Activated gamma-delta T cell treated with anti-CD3 and anti-CD28 coated beads, Interleukin-2, amount 50 U/mL, for 16 hours (primary cell): ENCODE data around the gene SOX8.
"Not testable (repeated sequence)": the region's sequence is repeated elsewhere in the genome, so short reads cannot be mapped to it uniquely, and the experiment has no call there.

ENCODE experiments used
- DNase-seq: peaks from one replicate; pipeline ENCODE4 v3.0.0-alpha.2; 2020; ENCODE audit warnings: low read depth

Gene SOX8

GRCh38 chr16:1008085-1008484, 26.5 kb downstream of the SOX8 start:
- DNase-seq = no peak

GRCh38 chr16:1009358-1010150, 28.0 kb downstream of the SOX8 start:
- DNase-seq = no peak

- no peak for DNase-seq
Observed at GRCh38 chr16:1010251-1010650, 28.7 kb downstream of the SOX8 start.

- no peak for DNase-seq
Observed at GRCh38 chr16:1010815-1011214, 29.2 kb downstream of the SOX8 start.

GRCh38 chr16:1011316-1012082, 29.9 kb downstream of the SOX8 start:
- no peak for DNase-seq

GRCh38 chr16:1012135-1012534, 30.6 kb downstream of the SOX8 start:
- DNase-seq = no peak

- no peak for DNase-seq
Observed at GRCh38 chr16:1012722-1013592, 31.4 kb downstream of the SOX8 start.

- no peak for DNase-seq
Observed at GRCh38 chr16:1013593-1013900, 32.0 kb downstream of the SOX8 start.

GRCh38 chr16:1014221-1014620, 32.7 kb downstream of the SOX8 start:
- DNase-seq = no peak

- DNase-seq = no peak
Observed at GRCh38 chr16:1014771-1015495, 33.4 kb downstream of the SOX8 start.

GRCh38 chr16:1018447-1019198, 37.1 kb downstream of the SOX8 start:
- no peak for DNase-seq

- no peak for DNase-seq
Observed at GRCh38 chr16:1019231-1020090, 37.9 kb downstream of the SOX8 start.

GRCh38 chr16:1020091-1020399, 38.5 kb downstream of the SOX8 start:
- DNase-seq = no peak

- no peak for DNase-seq
Observed at GRCh38 chr16:1020591-1020990, 39.0 kb downstream of the SOX8 start.

GRCh38 chr16:1021553-1022160, 40.1 kb downstream of the SOX8 start:
- DNase-seq = no peak

- DNase-seq = no peak
Observed at GRCh38 chr16:1022466-1022865, 40.9 kb downstream of the SOX8 start.

- no peak for DNase-seq
Observed at GRCh38 chr16:1024138-1024537, 42.6 kb downstream of the SOX8 start.

- DNase-seq = not testable (repeated sequence)
Observed at GRCh38 chr16:1025183-1025809, 43.7 kb downstream of the SOX8 start.

GRCh38 chr16:1026057-1026783, 44.6 kb downstream of the SOX8 start:
- DNase-seq = no peak
